HepG2 (cell line): ENCODE results near the gene P2RX5. TPM values are rescaled to one million over a fixed set of nuclear protein-coding genes. Genes with fewer than 3 reads are reported as not detected.

Source experiments
- AKNA ChIP-seq: sonication (generic); formaldehyde crosslinking; IDR thresholded peaks from 2 replicates; pipeline ENCODE4 v1.4.0; 2020; ENCODE audit warnings: missing genetic modification reagents, borderline replicate concordance
- CCAR2 ChIP-seq: fragments of 200-400 bp; formaldehyde crosslinking; optimal IDR thresholded peaks from 2 replicates; pipeline ENCODE3; 2018; ENCODE audit warnings: low read depth, mild to moderate bottlenecking, low read length, moderate library complexity
- ETS1 ChIP-seq: sonication (generic); formaldehyde crosslinking; IDR thresholded peaks from 2 replicates; pipeline ENCODE4 v1.4.0; 2020; ENCODE audit warnings: missing genetic modification reagents
- FIP1L1 ChIP-seq: fragments of 200-400 bp; formaldehyde crosslinking; IDR thresholded peaks from 2 replicates; pipeline ENCODE4 v1.6.1; 2018; ENCODE audit warnings: low read depth, mild to moderate bottlenecking, low read length, moderate library complexity, borderline replicate concordance; ENCODE audit not compliant: insufficient read depth
- FOXO1 ChIP-seq: sonication (generic); formaldehyde crosslinking; IDR thresholded peaks from 2 replicates; pipeline ENCODE4 v1.4.0; 2020; ENCODE audit warnings: missing genetic modification reagents
- HDAC1 ChIP-seq: sonication (generic); formaldehyde crosslinking; IDR thresholded peaks from 2 replicates; pipeline ENCODE4 v1.5.1; 2020; ENCODE audit warnings: mild to moderate bottlenecking, missing genetic modification reagents
- HIVEP1 ChIP-seq: sonication (generic); formaldehyde crosslinking; IDR thresholded peaks from 2 replicates; pipeline ENCODE4 v1.4.0; 2020; ENCODE audit warnings: mild to moderate bottlenecking, missing genetic modification reagents
- HOXD1 ChIP-seq: sonication (generic); formaldehyde crosslinking; IDR thresholded peaks from 2 replicates; pipeline ENCODE4 v1.5.0; 2020; ENCODE audit warnings: missing genetic modification reagents
- NFRKB ChIP-seq: fragments of 450-650 bp; IDR thresholded peaks from 2 replicates; pipeline ENCODE4 v1.6.1; 2017
- PAWR ChIP-seq: sonication (generic); formaldehyde crosslinking; IDR thresholded peaks from 2 replicates; pipeline ENCODE4 v1.4.0; 2020; ENCODE audit warnings: missing genetic modification reagents, mild to moderate bottlenecking, borderline replicate concordance
- PPARG ChIP-seq: conservative IDR thresholded peaks from 2 replicates; pipeline ENCODE4 v1.6.1; 2016; ENCODE audit warnings: missing biosample characterization, missing genetic modification reagents
- RFX5 ChIP-seq: IDR thresholded peaks from 2 replicates; pipeline ENCODE4 v1.6.1; 2011; ENCODE audit warnings: low read depth, low read length, improper control_type of control experiment
- SALL1 ChIP-seq: sonication (generic); formaldehyde crosslinking; IDR thresholded peaks from 2 replicates; pipeline ENCODE4 v1.8.0; 2022; ENCODE audit warnings: mild to moderate bottlenecking, missing genetic modification reagents
- SOX13 ChIP-seq, 3 experiments: fragments of 450-650 bp in 1 of 3; sonication (generic) in 1 of 3; formaldehyde crosslinking in 1 of 3; IDR thresholded peaks in 2 of 3; conservative IDR thresholded peaks in 1 of 3; 2 replicates each; pipeline versions ENCODE4 v1.5.0 to v1.6.1; 2016 to 2020; ENCODE audit warnings: antibody characterized with exemption in 1 of 3, mild to moderate bottlenecking in 1 of 3, missing compliant biosample characterization in 1 of 3, missing genetic modification reagents in 1 of 3, moderate library complexity in 1 of 3
- U2AF1 ChIP-seq: fragments of 200-400 bp; formaldehyde crosslinking; optimal IDR thresholded peaks from 2 replicates; pipeline ENCODE3; 2017; ENCODE audit warnings: mild to moderate bottlenecking, low read depth, low read length
- ZC3H4 ChIP-seq: sonication (generic); formaldehyde crosslinking; IDR thresholded peaks from 2 replicates; pipeline ENCODE4 v1.4.0; 2020; ENCODE audit warnings: missing genetic modification reagents, borderline replicate concordance
- ZFP37 ChIP-seq: sonication (generic); formaldehyde crosslinking; IDR thresholded peaks from 2 replicates; pipeline ENCODE4 v1.4.0; 2020; ENCODE audit warnings: missing genetic modification reagents, borderline replicate concordance
- ZNF101 ChIP-seq: sonication (generic); formaldehyde crosslinking; IDR thresholded peaks from 2 replicates; pipeline ENCODE4 v1.4.0; 2020; ENCODE audit warnings: mild to moderate bottlenecking, low read depth, missing genetic modification reagents, borderline replicate concordance
- ZNF160 ChIP-seq: sonication (generic); formaldehyde crosslinking; IDR thresholded peaks from 2 replicates; pipeline ENCODE4 v1.8.0; 2022; ENCODE audit warnings: mild to moderate bottlenecking, inconsistent platforms, missing genetic modification reagents
- ZNF224 ChIP-seq: sonication (generic); formaldehyde crosslinking; IDR thresholded peaks from 2 replicates; pipeline ENCODE4 v1.5.0; 2020; ENCODE audit warnings: mild to moderate bottlenecking, missing genetic modification reagents
- ZNF33B ChIP-seq: sonication (generic); formaldehyde crosslinking; IDR thresholded peaks from 2 replicates; pipeline ENCODE4 v1.5.1; 2020; ENCODE audit warnings: mild to moderate bottlenecking, missing genetic modification reagents
- ZZZ3 ChIP-seq: sonication (generic); formaldehyde crosslinking; IDR thresholded peaks from 2 replicates; pipeline ENCODE4 v1.4.0; 2020; ENCODE audit warnings: missing genetic modification reagents, mild to moderate bottlenecking, borderline replicate concordance
- polyA plus RNA-seq, 8 experiments: library from polyadenylated mRNA; depleted of rRNA in 3 of 8; stranded (reverse) in 7 of 8; unstranded in 1 of 8; fragments of >200 nt; fragmentation: Illumina TruSeq in 4 of 8; extraction: Trizol in 4 of 8; gene quantifications; 2 replicates each; pipeline versions ENCODE4 v1.2.1 to v1.2.3, GENCODE V29; 2011 to 2016; ENCODE audit warnings: low read depth in 4 of 8, missing spikeins in 1 of 8, mixed read lengths in 1 of 8; ENCODE audit not compliant: insufficient read depth in 1 of 8
- total RNA-seq, 5 experiments: library from RNA; depleted of rRNA; stranded (reverse); fragments of >200 nt; fragmentation: Illumina TruSeq; extraction: Trizol; gene quantifications; 2 replicates each; pipeline ENCODE4 v1.2.3, GENCODE V29; 2016; ENCODE audit warnings: low read depth in 1 of 5
- TF ChIP-seq, protein P1 (sequence below): sonication (generic); formaldehyde crosslinking; IDR thresholded peaks from 2 replicates; pipeline ENCODE4 v1.5.0; 2020; ENCODE audit warnings: mild to moderate bottlenecking, missing genetic modification reagents

P2RX5 gene
- total and polyA plus RNA-seq, 2 of the 13 experiments (the other 11 are each of a cell fraction or from before 2014, with no cell fraction given), result 0.95 to 1.7 TPM

- TF ChIP-seq AKNA (CRISPR knock-in tag), result no peak
- no peak for TF ChIP-seq CCAR2
- no peak for TF ChIP-seq NFRKB
- no peak for TF ChIP-seq ETS1 (CRISPR knock-in tag)
- TF ChIP-seq PPARG (CRISPR knock-in tag), result no peak
- TF ChIP-seq SOX13 (IDR thresholded peaks at IDR 0.05), result no peak
- TF ChIP-seq SOX13 (CRISPR knock-in tag; conservative IDR thresholded peaks at IDR 0.05 in 1 of 2, IDR thresholded peaks at IDR 0.05 in 1 of 2), result no peak
- no peak for TF ChIP-seq FIP1L1
- TF ChIP-seq, protein P1, sequence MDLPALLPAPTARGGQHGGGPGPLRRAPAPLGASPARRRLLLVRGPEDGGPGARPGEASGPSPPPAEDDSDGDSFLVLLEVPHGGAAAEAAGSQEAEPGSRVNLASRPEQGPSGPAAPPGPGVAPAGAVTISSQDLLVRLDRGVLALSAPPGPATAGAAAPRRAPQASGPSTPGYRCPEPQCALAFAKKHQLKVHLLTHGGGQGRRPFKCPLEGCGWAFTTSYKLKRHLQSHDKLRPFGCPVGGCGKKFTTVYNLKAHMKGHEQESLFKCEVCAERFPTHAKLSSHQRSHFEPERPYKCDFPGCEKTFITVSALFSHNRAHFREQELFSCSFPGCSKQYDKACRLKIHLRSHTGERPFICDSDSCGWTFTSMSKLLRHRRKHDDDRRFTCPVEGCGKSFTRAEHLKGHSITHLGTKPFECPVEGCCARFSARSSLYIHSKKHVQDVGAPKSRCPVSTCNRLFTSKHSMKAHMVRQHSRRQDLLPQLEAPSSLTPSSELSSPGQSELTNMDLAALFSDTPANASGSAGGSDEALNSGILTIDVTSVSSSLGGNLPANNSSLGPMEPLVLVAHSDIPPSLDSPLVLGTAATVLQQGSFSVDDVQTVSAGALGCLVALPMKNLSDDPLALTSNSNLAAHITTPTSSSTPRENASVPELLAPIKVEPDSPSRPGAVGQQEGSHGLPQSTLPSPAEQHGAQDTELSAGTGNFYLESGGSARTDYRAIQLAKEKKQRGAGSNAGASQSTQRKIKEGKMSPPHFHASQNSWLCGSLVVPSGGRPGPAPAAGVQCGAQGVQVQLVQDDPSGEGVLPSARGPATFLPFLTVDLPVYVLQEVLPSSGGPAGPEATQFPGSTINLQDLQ (CRISPR knock-in tag), result peak; percentile 68; the same call in 1 of the 2 replicates
- TF ChIP-seq HIVEP1, result no peak
- no peak for TF ChIP-seq ZFP37 (CRISPR knock-in tag)
- no peak for TF ChIP-seq RFX5
- TF ChIP-seq HOXD1 (CRISPR knock-in tag), result 0 out of 2 replicates have a peak, but pooled peaks have one; percentile 3
- TF ChIP-seq ZNF224 (CRISPR knock-in tag), result no peak
- TF ChIP-seq HDAC1, result peak; percentile 29; the same call in 1 of the 2 replicates
- no peak for TF ChIP-seq SALL1 (CRISPR knock-in tag)
- 0 out of 2 replicates have a peak, but pooled peaks have one; percentile 55 for TF ChIP-seq PAWR
- no peak for TF ChIP-seq ZNF160 (CRISPR knock-in tag)
- TF ChIP-seq ZZZ3 (CRISPR knock-in tag), result 0 out of 2 replicates have a peak, but pooled peaks have one; percentile 54
- TF ChIP-seq U2AF1, result no peak
- TF ChIP-seq ZC3H4 (CRISPR knock-in tag), result no peak
- no peak for TF ChIP-seq ZNF33B (CRISPR knock-in tag)
- TF ChIP-seq FOXO1 (CRISPR knock-in tag), result no peak
- no peak for TF ChIP-seq ZNF101 (CRISPR knock-in tag)
These were observed 59.0 kb downstream of the P2RX5 start (continued) for GRCh38 chr17:3636908-3637373.
